ENCODE results near the gene SLC35E1.

- no peak for TF ChIP-seq CTCF (IDR thresholded peaks at IDR 0.05; ENCODE audit: low read depth, low read length, poor library complexity, severe bottlenecking)
- no peak for TF ChIP-seq EZH2phosphoT487 (IDR thresholded peaks at IDR 0.05; ENCODE audit: borderline replicate concordance, low read length)
These were observed 26.6 kb upstream of the SLC35E1 start for GRCh38 chr19:16598848-16599247.
